A549 (cell line): ENCODE measurements around the gene ULK2. TPM values are rescaled to one million over a fixed set of nuclear protein-coding genes. Genes with fewer than 3 reads are reported as not detected.

Source experiments
- ATAC-seq, 2 experiments: fragments of 200-7000 bp in 1 of 2; fragments of >200 bp in 1 of 2; cut with Nextera tagmentation in 1 of 2; cut with Tn5 transposase in 1 of 2; 3 replicates each; pipeline versions ENCODE4 v1.8.0 to v1.9.1; 2018 to 2020; ENCODE audit warnings: mild to moderate bottlenecking in 1 of 2, moderate library complexity in 1 of 2
- CTCF ChIA-PET: fragments of 300-600 bp; sonication (Branson Sonifier 250); formaldehyde crosslinking; extraction: SDS; loops from one replicate; lab custom pipeline; 2021; ENCODE audit warnings: antibody characterized with exemption, inconsistent platforms; lab: Yijun Ruan, JAX
- POLR2A ChIA-PET: fragments of 350-600 bp; formaldehyde crosslinking; extraction: SDS; loops from one replicate; lab custom pipeline; 2021; ENCODE audit warnings: antibody characterized with exemption, inconsistent platforms; lab: Yijun Ruan, JAX
- DNase-seq, 2 experiments: peaks; one replicate each; pipeline versions ENCODE4 v3.0.0 to v3.0.0-alpha.2; 2011 to 2016; ENCODE audit warnings: low read depth in 1 of 2, low spot score in 1 of 2
- FAIRE-seq: peaks from 2 replicates; lab custom pipeline; 2011; peaks lifted over from hg19 to GRCh38; lab: Jason Lieb, UNC
- H3K27ac ChIP-seq, 2 experiments: fragments of >200 bp; sonication (Bioruptor Twin); formaldehyde crosslinking; 3 replicates each; pipeline ENCODE4 v1.5.1; 2016 to 2017
- H3K4me1 ChIP-seq: fragments of >200 bp; sonication (Bioruptor Twin); formaldehyde crosslinking; 3 replicates; pipeline ENCODE4 v1.6.1; 2016
- H3K4me2 ChIP-seq: fragments of >200 bp; sonication (Bioruptor Twin); formaldehyde crosslinking; 3 replicates; pipeline ENCODE4 v1.6.1; 2016
- H3K4me3 ChIP-seq: fragments of >200 bp; sonication (Bioruptor Twin); formaldehyde crosslinking; 3 replicates; pipeline ENCODE4 v1.5.1; 2016
- H3K9me3 ChIP-seq: fragments of >200 bp; sonication (Bioruptor Twin); formaldehyde crosslinking; 3 replicates; pipeline ENCODE4 v1.6.1; 2016
- CHD4 ChIP-seq: fragments of 200-600 bp; sonication (generic); IDR thresholded peaks from 2 replicates; pipeline ENCODE4 v1.6.1; 2016; ENCODE audit warnings: antibody characterized with exemption, mild to moderate bottlenecking, borderline replicate concordance
- CTCF ChIP-seq: fragments of >200 bp; sonication (Bioruptor Twin); formaldehyde crosslinking; IDR thresholded peaks from 3 replicates; pipeline ENCODE4 v1.5.1; 2016
- EHMT2 ChIP-seq: fragments of 200-600 bp; sonication (generic); IDR thresholded peaks from 2 replicates; pipeline ENCODE4 v1.6.1; 2016; ENCODE audit warnings: antibody characterized with exemption, low read depth, mild to moderate bottlenecking, moderate library complexity
- ELK1 ChIP-seq: fragments of 150-350 bp; IDR thresholded peaks from 2 replicates; pipeline ENCODE4 v1.6.1; 2014; ENCODE audit warnings: low read depth, mild to moderate bottlenecking, low read length
- FOSB ChIP-seq: fragments of 250-450 bp; sonication (Bioruptor Pico); IDR thresholded peaks from 2 replicates; pipeline ENCODE4 v1.5.0; 2020; ENCODE audit warnings: mild to moderate bottlenecking, moderate library complexity
- FOXS1 ChIP-seq: fragments of 250-450 bp; sonication (Bioruptor Pico); IDR thresholded peaks from 2 replicates; pipeline ENCODE4 v1.5.0; 2020; ENCODE audit warnings: mild to moderate bottlenecking, moderate library complexity
- GATA3 ChIP-seq: IDR thresholded peaks from 2 replicates; pipeline ENCODE4 v1.6.1; 2012; ENCODE audit warnings: borderline replicate concordance
- HDAC2 ChIP-seq: fragments of 200-600 bp; sonication (generic); IDR thresholded peaks from 2 replicates; pipeline ENCODE4 v1.6.1; 2016
- HOXA7 ChIP-seq: fragments of 250-450 bp; sonication (Bioruptor Pico); IDR thresholded peaks from 2 replicates; pipeline ENCODE4 v1.5.0; 2020; ENCODE audit warnings: mild to moderate bottlenecking, moderate library complexity
- JUN ChIP-seq, 2 experiments: fragments of >200 bp; sonication (Bioruptor Twin); formaldehyde crosslinking; IDR thresholded peaks; 2 replicates in 1 of 2; 3 replicates in 1 of 2; pipeline ENCODE4 v1.6.1; 2016 to 2017
- JUNB ChIP-seq: fragments of >200 bp; sonication (Bioruptor Twin); formaldehyde crosslinking; IDR thresholded peaks from 2 replicates; pipeline ENCODE4 v1.6.1; 2016
- KDM1A ChIP-seq: fragments of 200-600 bp; sonication (generic); IDR thresholded peaks from 2 replicates; pipeline ENCODE4 v1.6.1; 2016; ENCODE audit warnings: low read depth, mild to moderate bottlenecking
- KDM5A ChIP-seq: fragments of 200-600 bp; sonication (generic); IDR thresholded peaks from 2 replicates; pipeline ENCODE4 v1.6.1; 2016; ENCODE audit warnings: antibody characterized with exemption, mild to moderate bottlenecking
- MYC ChIP-seq: IDR thresholded peaks from 2 replicates; pipeline ENCODE4 v1.6.1; 2012; ENCODE audit warnings: mild to moderate bottlenecking, inconsistent platforms, low read length, improper control_type of control experiment, borderline replicate concordance
- NFE2L2 ChIP-seq: fragments of 150-350 bp; conservative IDR thresholded peaks from 2 replicates; pipeline ENCODE4 v1.6.1; 2014; ENCODE audit warnings: low read length
- NPAS2 ChIP-seq: fragments of 250-450 bp; sonication (Bioruptor Pico); IDR thresholded peaks from 2 replicates; pipeline ENCODE4 v1.8.0; 2022; ENCODE audit warnings: mild to moderate bottlenecking, moderate library complexity, borderline replicate concordance
- RAD21 ChIP-seq, 2 experiments: fragments of >200 bp in 1 of 2; sonication (Bioruptor Twin) in 1 of 2; formaldehyde crosslinking in 1 of 2; IDR thresholded peaks in 1 of 2; conservative IDR thresholded peaks in 1 of 2; 2 replicates in 1 of 2; 3 replicates in 1 of 2; pipeline ENCODE4 v1.6.1; 2012 to 2018; ENCODE audit warnings: inconsistent platforms in 1 of 2
- RARB ChIP-seq: fragments of 250-450 bp; sonication (Bioruptor Pico); IDR thresholded peaks from 2 replicates; pipeline ENCODE4 v1.8.0; 2021; ENCODE audit warnings: mild to moderate bottlenecking, moderate library complexity
- RCOR1 ChIP-seq: fragments of 150-350 bp; IDR thresholded peaks from 2 replicates; pipeline ENCODE4 v1.6.1; 2014; ENCODE audit warnings: antibody characterized with exemption, low read length, low read depth
- RFX5 ChIP-seq: fragments of 450-650 bp; IDR thresholded peaks from 2 replicates; pipeline ENCODE4 v1.7.1; 2014; ENCODE audit warnings: antibody characterized with exemption, mild to moderate bottlenecking, moderate library complexity
- RNF2 ChIP-seq: fragments of 200-600 bp; sonication (generic); IDR thresholded peaks from 2 replicates; pipeline ENCODE4 v1.6.1; 2016; ENCODE audit warnings: low read depth, mild to moderate bottlenecking, antibody characterized with exemption, moderate library complexity, borderline replicate concordance
- SMC3 ChIP-seq: fragments of >200 bp; sonication (Bioruptor Twin); formaldehyde crosslinking; IDR thresholded peaks from 3 replicates; pipeline ENCODE4 v1.6.1; 2018; ENCODE audit warnings: inconsistent platforms
- ZFP36 ChIP-seq: fragments of 450-650 bp; IDR thresholded peaks from 2 replicates; pipeline ENCODE4 v1.6.1; 2014; ENCODE audit warnings: borderline replicate concordance; ENCODE audit not compliant: partially characterized antibody
- ZNF302 ChIP-seq: fragments of 250-450 bp; sonication (Bioruptor Pico); IDR thresholded peaks from 2 replicates; pipeline ENCODE4 v1.9.0; 2021; ENCODE audit warnings: inconsistent platforms, mild to moderate bottlenecking, moderate library complexity
- WGBS: methylation state at CpG from one replicate; pipeline ENCODE4 v1.1.6; 2017; ENCODE audit errors: missing lambda C conversion rate; 5-methylcytosine and 5-hydroxymethylcytosine counted together
- polyA plus RNA-seq, 4 experiments: library from polyadenylated mRNA; depleted of rRNA in 3 of 4; stranded (reverse); fragments of >200 nt; fragmentation: RNase III in 1 of 4; extraction: RNeasy Plus Mini Kit Qiagen cat#74134 plus additional on column Dnase treatment in 1 of 4; gene quantifications; 2 replicates in 3 of 4; 3 replicates in 1 of 4; pipeline ENCODE4 v1.2.3, GENCODE V29; 2011 to 2017
- TF ChIP-seq, protein P1 (sequence below): IDR thresholded peaks from 2 replicates; pipeline ENCODE4 v1.6.1; 2012
- TF ChIP-seq, protein P2 (sequence below): fragments of 200-600 bp; sonication (generic); IDR thresholded peaks from 2 replicates; pipeline ENCODE4 v1.6.1; 2016; ENCODE audit warnings: antibody characterized with exemption, mild to moderate bottlenecking, moderate library complexity

ULK2 gene
- polyA plus RNA-seq, 2 of the 4 experiments (the other 2 are of a cell fraction) = 14.4 to 40.9 TPM

DNA sequence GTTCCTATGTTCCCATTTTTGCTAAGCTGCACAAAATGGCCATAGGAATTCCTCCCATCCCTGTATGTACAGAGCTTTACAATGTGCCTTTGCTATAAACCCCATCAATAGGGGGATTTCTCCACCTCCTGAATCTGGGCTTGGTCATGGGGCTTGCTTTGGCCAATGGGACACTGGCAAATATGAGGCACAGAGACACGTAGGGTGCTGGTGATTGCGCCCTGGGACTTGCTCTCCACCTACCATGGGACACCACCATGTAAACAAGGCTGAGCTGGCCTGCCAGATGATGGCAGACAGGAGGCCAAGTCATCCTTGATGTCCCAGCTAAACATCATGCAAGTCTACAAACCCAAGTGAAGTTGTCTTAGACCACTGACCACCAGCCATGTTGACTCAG lies 104.3 kb downstream of the ULK2 start:
- no peak for FAIRE-seq
- CTCF ChIA-PET = interaction anchor here (1.0 to 22.4 kb wide), 38 partner anchors 9 to 409 kb away, joined by 3 to 681 read pairs (median 7); partner anchors contain the start of genes ALDH3A1, ALDH3A2, B9D1 and SLC47A2
- H3K4me1 ChIP-seq = peaks cover 10% of the 10 kb centered on the region
- no peaks in the 10 kb centered on the region for H3K9me3 ChIP-seq
- WGBS = 100% methylated on average over 2 of the region's 2 CpGs
- no peak for ATAC-seq
- POLR2A ChIA-PET = interaction anchor here (0.5 to 3.5 kb wide), 7 partner anchors 10 to 396 kb away, joined by 4 to 30 read pairs (median 21); partner anchors contain the start of genes ALDH3A1, ALDH3A2 and MAPK7
- H3K27ac ChIP-seq = peak overlapping the region in 1 of 2 experiments; percentile 98; a peak in 3 of 6 replicates
- no peak overlapping the region for H3K4me3 ChIP-seq
- H3K4me2 ChIP-seq = no peak overlapping the region
- TF ChIP-seq KDM5A = no peak
- TF ChIP-seq ZFP36 = no peak
- no peak for TF ChIP-seq HDAC2
- no peak for TF ChIP-seq KDM1A
- TF ChIP-seq JUN (IDR thresholded peaks at IDR 0.05) = no peak
- no peak for TF ChIP-seq CHD4
- no peak for TF ChIP-seq JUNB
- no peak for TF ChIP-seq ELK1
- no peak for TF ChIP-seq FOSB (CRISPR knock-in tag)
- no peak for TF ChIP-seq GATA3
- TF ChIP-seq RAD21 (conservative IDR thresholded peaks at IDR 0.05 in 1 of 2, IDR thresholded peaks at IDR 0.05 in 1 of 2) = no peak
- DNase-seq = no peak

DNA sequence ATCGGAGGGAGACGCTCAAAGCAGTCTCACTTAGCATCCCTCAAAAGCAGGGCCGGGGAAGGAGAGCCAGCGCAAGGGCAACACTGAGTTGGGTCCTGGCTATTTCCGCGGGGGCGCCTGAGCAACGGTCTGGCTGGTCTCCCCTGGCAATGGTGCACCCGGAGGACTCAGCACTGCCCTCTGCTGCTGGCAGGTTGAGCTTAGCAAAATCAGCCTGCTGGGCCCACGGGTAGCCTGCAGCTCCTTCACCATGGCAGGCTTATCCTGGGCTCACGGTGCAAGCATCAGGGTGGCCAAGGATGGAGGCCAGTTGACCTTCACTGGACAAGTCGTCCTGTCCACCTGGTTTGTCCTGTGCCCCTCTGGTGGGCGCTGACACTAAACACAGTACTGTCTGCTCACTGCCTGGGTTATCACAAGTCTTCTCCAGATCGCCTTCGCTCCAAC lies 105.2 kb downstream of the ULK2 start:
- CTCF ChIA-PET = interaction anchor here (0.5 to 22.4 kb wide), 78 partner anchors 9 to 489 kb away, joined by 3 to 681 read pairs (median 5); partner anchors contain the start of genes ALDH3A1, ALDH3A2, B9D1 and MAPK7
- 17% methylated on average over 15 of the region's 15 CpGs for WGBS
- Histone ChIP-seq H3K4me2 (peak overlapping the region; percentile 64), H3K27ac (peak overlapping the region; percentile 75 to 98), H3K9me3 (no peaks in the 10 kb centered on the region), H3K4me3 (no peak overlapping the region), H3K4me1 (peaks cover 10% of the 10 kb centered on the region)
- TF ChIP-seq RAD21 (conservative IDR thresholded peaks at IDR 0.05 in 1 of 2, IDR thresholded peaks at IDR 0.05 in 1 of 2) (peak; percentile 86 to 91), SMC3 (peak; percentile 97), ZFP36 (no peak), JUN (IDR thresholded peaks at IDR 0.05) (peak in 1 of 2 experiments; percentile 26; a peak in 1 of 5 replicates), CTCF (peak; percentile 91), JUNB (no peak), ZNF302 (CRISPR knock-in tag) (no peak), MYC (no peak), RARB (CRISPR knock-in tag) (no peak), HOXA7 (CRISPR knock-in tag) (no peak)
- TF ChIP-seq, protein P1, sequence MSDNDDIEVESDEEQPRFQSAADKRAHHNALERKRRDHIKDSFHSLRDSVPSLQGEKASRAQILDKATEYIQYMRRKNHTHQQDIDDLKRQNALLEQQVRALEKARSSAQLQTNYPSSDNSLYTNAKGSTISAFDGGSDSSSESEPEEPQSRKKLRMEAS = peak; percentile 59
- peak; percentile 85 to 90 for ATAC-seq
- POLR2A ChIA-PET = interaction anchor here (0.6 to 3.5 kb wide), 12 partner anchors 10 to 400 kb away, joined by 3 to 30 read pairs (median 7); partner anchors contain the start of genes ALDH3A1, ALDH3A2, B9D1 and MAPK7
- FAIRE-seq = peak; percentile 49
- DNase-seq = peak; percentile 84 to 97

GRCh38 chr17:19760746-19761145 lies 107.0 kb downstream of the ULK2 start:
- ChIA-PET CTCF (interaction anchor here (0.6 to 22.4 kb wide), 13 partner anchors 11 to 396 kb away, joined by 3 to 681 read pairs (median 32); partner anchors contain the start of genes ALDH3A1, ALDH3A2, B9D1 and SLC47A2), POLR2A (interaction anchor here (1.1 to 3.3 kb wide), 2 partner anchors 14 to 113 kb away, joined by 3 to 29 read pairs; partner anchors contain the start of gene ALDH3A2)
- ATAC-seq (no peak), FAIRE-seq (peak; percentile 49), DNase-seq (no peak)
- WGBS = 94% methylated on average over 9 of the region's 9 CpGs
- peaks cover 6% of the 10 kb centered on the region for H3K4me1 ChIP-seq
- no peak overlapping the region for H3K4me2 ChIP-seq
- H3K4me3 ChIP-seq = no peak overlapping the region
- peak overlapping the region; percentile 14 to 98; a peak in 4 of 6 replicates for H3K27ac ChIP-seq
- H3K9me3 ChIP-seq = no peaks in the 10 kb centered on the region
- TF ChIP-seq RCOR1 (no peak), FOXS1 (CRISPR knock-in tag) (no peak), JUN (IDR thresholded peaks at IDR 0.05) (no peak), RNF2 (no peak), JUNB (no peak), RFX5 (no peak), NFE2L2 (no peak), NPAS2 (CRISPR knock-in tag) (no peak), EHMT2 (no peak), RAD21 (conservative IDR thresholded peaks at IDR 0.05 in 1 of 2, IDR thresholded peaks at IDR 0.05 in 1 of 2) (no peak)
- TF ChIP-seq, protein P2, sequence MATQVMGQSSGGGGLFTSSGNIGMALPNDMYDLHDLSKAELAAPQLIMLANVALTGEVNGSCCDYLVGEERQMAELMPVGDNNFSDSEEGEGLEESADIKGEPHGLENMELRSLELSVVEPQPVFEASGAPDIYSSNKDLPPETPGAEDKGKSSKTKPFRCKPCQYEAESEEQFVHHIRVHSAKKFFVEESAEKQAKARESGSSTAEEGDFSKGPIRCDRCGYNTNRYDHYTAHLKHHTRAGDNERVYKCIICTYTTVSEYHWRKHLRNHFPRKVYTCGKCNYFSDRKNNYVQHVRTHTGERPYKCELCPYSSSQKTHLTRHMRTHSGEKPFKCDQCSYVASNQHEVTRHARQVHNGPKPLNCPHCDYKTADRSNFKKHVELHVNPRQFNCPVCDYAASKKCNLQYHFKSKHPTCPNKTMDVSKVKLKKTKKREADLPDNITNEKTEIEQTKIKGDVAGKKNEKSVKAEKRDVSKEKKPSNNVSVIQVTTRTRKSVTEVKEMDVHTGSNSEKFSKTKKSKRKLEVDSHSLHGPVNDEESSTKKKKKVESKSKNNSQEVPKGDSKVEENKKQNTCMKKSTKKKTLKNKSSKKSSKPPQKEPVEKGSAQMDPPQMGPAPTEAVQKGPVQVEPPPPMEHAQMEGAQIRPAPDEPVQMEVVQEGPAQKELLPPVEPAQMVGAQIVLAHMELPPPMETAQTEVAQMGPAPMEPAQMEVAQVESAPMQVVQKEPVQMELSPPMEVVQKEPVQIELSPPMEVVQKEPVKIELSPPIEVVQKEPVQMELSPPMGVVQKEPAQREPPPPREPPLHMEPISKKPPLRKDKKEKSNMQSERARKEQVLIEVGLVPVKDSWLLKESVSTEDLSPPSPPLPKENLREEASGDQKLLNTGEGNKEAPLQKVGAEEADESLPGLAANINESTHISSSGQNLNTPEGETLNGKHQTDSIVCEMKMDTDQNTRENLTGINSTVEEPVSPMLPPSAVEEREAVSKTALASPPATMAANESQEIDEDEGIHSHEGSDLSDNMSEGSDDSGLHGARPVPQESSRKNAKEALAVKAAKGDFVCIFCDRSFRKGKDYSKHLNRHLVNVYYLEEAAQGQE = no peak
